H1 (cell line): Measurements from ENCODE around the gene ARF6. TPM values are rescaled to one million over a fixed set of nuclear protein-coding genes. Genes with fewer than 3 reads are reported as not detected.

Source experiments
- CTCF ChIA-PET: fragments of 300-600 bp; sonication (Branson Sonifier 250); formaldehyde crosslinking; loops from one replicate; lab custom pipeline; 2021; ENCODE audit not compliant: partially characterized antibody; lab: Charles Lee
- POLR2A ChIA-PET: fragments of 300-600 bp; sonication (Branson Sonifier 250); formaldehyde crosslinking; loops from one replicate; lab custom pipeline; 2021; ENCODE audit warnings: inconsistent platforms; ENCODE audit not compliant: partially characterized antibody; lab: Charles Lee
- DNase-seq, 2 experiments: peaks; one replicate each; pipeline versions ENCODE4 v3.0.0 to v3.0.0-alpha.2; 2010 to 2022; ENCODE audit warnings: low spot score in 2 of 2, low read depth in 1 of 2, mixed read lengths in 1 of 2
- FAIRE-seq: peaks from 2 replicates; lab custom pipeline; 2011; peaks lifted over from hg19 to GRCh38; lab: Jason Lieb, UNC
- H2AFZ ChIP-seq: 2 replicates; pipeline ENCODE4 v1.8.1; 2012; ENCODE audit warnings: low read length, inconsistent platforms
- H2AK5ac ChIP-seq: 2 replicates; pipeline ENCODE4 v1.6.1; 2013; ENCODE audit warnings: low read depth, low read length
- H2BK120ac ChIP-seq: replicated peaks from 2 replicates; pipeline ENCODE3; 2013; ENCODE audit warnings: low read depth, low read length, inconsistent platforms
- H2BK12ac ChIP-seq: 2 replicates; pipeline ENCODE4 v1.6.1; 2013; ENCODE audit warnings: low read depth, low read length
- H2BK15ac ChIP-seq: 2 replicates; pipeline ENCODE4 v1.6.1; 2013; ENCODE audit warnings: low read length
- H2BK20ac ChIP-seq: 2 replicates; pipeline ENCODE4 v1.6.1; 2013; ENCODE audit warnings: low read length
- H2BK5ac ChIP-seq: 2 replicates; pipeline ENCODE4 v1.6.1; 2013; ENCODE audit warnings: low read depth, low read length
- H3K14ac ChIP-seq: 2 replicates; pipeline ENCODE4 v1.6.1; 2013; ENCODE audit warnings: inconsistent platforms; ENCODE audit not compliant: insufficient read length
- H3K18ac ChIP-seq: 2 replicates; pipeline ENCODE4 v1.6.1; 2013; ENCODE audit warnings: low read length; ENCODE audit errors: extremely low read depth
- H3K23ac ChIP-seq: 2 replicates; pipeline ENCODE4 v1.6.1; 2013; ENCODE audit warnings: inconsistent platforms; ENCODE audit not compliant: insufficient read length
- H3K23me2 ChIP-seq: 2 replicates; pipeline ENCODE4 v1.6.1; 2013; ENCODE audit warnings: low read depth, low read length
- H3K27ac ChIP-seq: 2 replicates; pipeline ENCODE4 v1.6.1; 2011; ENCODE audit warnings: low read depth, low read length, inconsistent platforms
- H3K27me3 ChIP-seq, 4 experiments: replicated peaks in 1 of 4; 1 replicate in 1 of 4; 2 replicates in 3 of 4; pipeline versions ENCODE4 v1.6.1 to v1.8.1; 2011 to 2013; ENCODE audit warnings: low read length in 3 of 4, mild to moderate bottlenecking in 3 of 4, inconsistent platforms in 2 of 4, mixed read lengths in 2 of 4, moderate library complexity in 1 of 4; ENCODE audit not compliant: control insufficient read depth in 3 of 4, insufficient read depth in 3 of 4; ENCODE audit errors: extremely low read depth in 1 of 4
- H3K36me3 ChIP-seq, 4 experiments: 2 replicates each; pipeline versions ENCODE4 v1.6.1 to v1.8.1; 2011 to 2013; ENCODE audit warnings: mild to moderate bottlenecking in 4 of 4, low read length in 3 of 4, moderate library complexity in 2 of 4, control low read depth in 1 of 4, inconsistent platforms in 1 of 4; ENCODE audit not compliant: insufficient read depth in 4 of 4, control insufficient read depth in 2 of 4
- H3K4ac ChIP-seq: replicated peaks from 2 replicates; pipeline ENCODE3; 2013; ENCODE audit warnings: low read length, low read depth, mixed read lengths, inconsistent platforms; ENCODE audit not compliant: insufficient read length
- H3K4me1 ChIP-seq, 4 experiments: replicated peaks in 1 of 4; 1 replicate in 1 of 4; 2 replicates in 3 of 4; pipeline versions ENCODE4 v1.6.1 to v1.8.1; 2011 to 2013; ENCODE audit warnings: low read length in 3 of 4, inconsistent platforms in 2 of 4, mixed read lengths in 1 of 4; ENCODE audit not compliant: insufficient read depth in 4 of 4, control insufficient read depth in 3 of 4
- H3K4me2 ChIP-seq, 2 experiments: 2 replicates each; pipeline versions ENCODE4 v1.6.1 to v1.8.1; 2011 to 2013; ENCODE audit warnings: low read depth in 2 of 2, low read length in 2 of 2, control low read depth in 1 of 2, inconsistent platforms in 1 of 2, mild to moderate bottlenecking in 1 of 2; ENCODE audit not compliant: insufficient read depth in 1 of 2
- H3K4me3 ChIP-seq, 4 experiments: fragments of 200-600, 300-600 bp in 1 of 4; sonication (generic), shearing (Covaris generic), sonication (Bioruptor Twin) in 1 of 4; 2 replicates each; pipeline versions ENCODE4 v1.5.1 to v1.8.1; 2011 to 2016; ENCODE audit warnings: low read length in 4 of 4, low read depth in 3 of 4, control low read depth in 2 of 4, inconsistent platforms in 2 of 4, mild to moderate bottlenecking in 2 of 4, mixed read lengths in 1 of 4, moderate library complexity in 1 of 4; ENCODE audit not compliant: insufficient read depth in 2 of 4; ENCODE audit errors: extremely low read depth in 1 of 4
- H3K56ac ChIP-seq: replicated peaks from 2 replicates; pipeline ENCODE3; 2013; ENCODE audit warnings: low read depth, mild to moderate bottlenecking, mixed read lengths, low read length, inconsistent platforms; ENCODE audit not compliant: insufficient read length
- H3K79me1 ChIP-seq: 2 replicates; pipeline ENCODE4 v1.6.1; 2013; ENCODE audit warnings: low read depth, low read length, control low read depth
- H3K79me2 ChIP-seq, 2 experiments: 2 replicates each; pipeline versions ENCODE4 v1.6.1 to v1.8.1; 2012 to 2013; ENCODE audit warnings: low read length in 2 of 2, mild to moderate bottlenecking in 2 of 2, inconsistent platforms in 1 of 2; ENCODE audit not compliant: insufficient read depth in 2 of 2, control insufficient read depth in 1 of 2
- H3K9ac ChIP-seq, 4 experiments: replicated peaks in 1 of 4; 1 replicate in 1 of 4; 2 replicates in 3 of 4; pipeline versions ENCODE4 v1.6.1 to v1.8.1; 2011 to 2013; ENCODE audit warnings: low read depth in 3 of 4, low read length in 3 of 4, control low read depth in 2 of 4, mild to moderate bottlenecking in 2 of 4, moderate library complexity in 2 of 4, inconsistent platforms in 1 of 4; ENCODE audit errors: extremely low read depth in 1 of 4
- H3K9me3 ChIP-seq, 2 experiments: 2 replicates each; pipeline versions ENCODE4 v1.6.1 to v1.8.1; 2012 to 2013; ENCODE audit warnings: mild to moderate bottlenecking in 2 of 2, moderate library complexity in 2 of 2, control low read depth in 1 of 2, inconsistent platforms in 1 of 2, low read depth in 1 of 2, low read length in 1 of 2, mixed read lengths in 1 of 2; ENCODE audit not compliant: insufficient read depth in 2 of 2
- H4K20me1 ChIP-seq, 2 experiments: replicated peaks in 1 of 2; 2 replicates each; pipeline versions ENCODE3 to v1.8.1; 2011 to 2013; ENCODE audit warnings: inconsistent platforms in 2 of 2, low read length in 2 of 2, mild to moderate bottlenecking in 1 of 2; ENCODE audit not compliant: insufficient read depth in 2 of 2, control insufficient read depth in 1 of 2
- H4K5ac ChIP-seq: 2 replicates; pipeline ENCODE4 v1.6.1; 2013; ENCODE audit warnings: low read length, low read depth, mixed read lengths, inconsistent platforms; ENCODE audit not compliant: insufficient read length
- H4K8ac ChIP-seq: 2 replicates; pipeline ENCODE4 v1.8.0; 2013; ENCODE audit warnings: mild to moderate bottlenecking, moderate library complexity, low read length, inconsistent platforms; ENCODE audit not compliant: insufficient read depth; ENCODE audit errors: extremely low read depth
- H4K91ac ChIP-seq: replicated peaks from 2 replicates; pipeline ENCODE3; 2013; ENCODE audit warnings: low read length, mixed read lengths, inconsistent platforms; ENCODE audit not compliant: insufficient read length
- BCL11A ChIP-seq, 2 experiments: IDR thresholded peaks; one replicate each; pipeline ENCODE4 v1.6.1; 2011; ENCODE audit warnings: low read depth in 2 of 2, low read length in 2 of 2, mild to moderate bottlenecking in 2 of 2
- CBX8 ChIP-seq: fragments of 300-800, 300-1000 bp; sonication (generic); IDR thresholded peaks from 2 replicates; pipeline ENCODE4 v1.7.1; 2016; ENCODE audit warnings: low read depth, low read length, borderline replicate concordance
- CEBPB ChIP-seq: IDR thresholded peaks from 2 replicates; pipeline ENCODE4 v1.6.1; 2012; ENCODE audit warnings: low read depth, low read length
- CREB1 ChIP-seq: IDR thresholded peaks from 2 replicates; pipeline ENCODE4 v1.6.1; 2012; ENCODE audit warnings: inconsistent platforms
- JUND ChIP-seq: IDR thresholded peaks from 2 replicates; pipeline ENCODE4 v1.6.1; 2011; ENCODE audit warnings: mild to moderate bottlenecking, improper control_type of control experiment, low read length
- TAF7 ChIP-seq: optimal IDR thresholded peaks from 2 replicates; pipeline ENCODE3; 2011; ENCODE audit warnings: low read depth, mild to moderate bottlenecking, inconsistent platforms, low read length, moderate library complexity, borderline replicate concordance
- TEAD4 ChIP-seq: IDR thresholded peaks from 2 replicates; pipeline ENCODE4 v1.6.1; 2012; ENCODE audit warnings: low read depth, low read length, inconsistent platforms, mixed read lengths
- USF2 ChIP-seq: IDR thresholded peaks from 2 replicates; pipeline ENCODE4 v1.6.1; 2011; ENCODE audit warnings: low read length, improper control_type of control experiment
- polyA plus RNA-seq, 7 experiments: library from polyadenylated mRNA; depleted of rRNA in 3 of 7; stranded (reverse) in 5 of 7; unstranded in 2 of 7; fragments of >200 nt in 5 of 7; fragments of 200-250 nt in 2 of 7; gene quantifications; 1 replicate in 5 of 7; 2 replicates in 1 of 7; 4 replicates in 1 of 7; pipeline versions ENCODE4 v1.2.1 to v1.2.3, GENCODE V29; 2011 to 2013; ENCODE audit warnings: missing spikeins in 2 of 7, mixed read lengths in 2 of 7
- total RNA-seq: library from RNA; stranded (reverse); fragmentation: NEBNext Ultra II Directional; extraction: Animal tissue kit (Norgen Biotek cat#: 25700); gene quantifications from 2 replicates; pipeline ENCODE4 v1.2.1, GENCODE V29; 2021
- TF ChIP-seq, protein P1 (sequence below): IDR thresholded peaks from 2 replicates; pipeline ENCODE4 v1.6.1; 2012; ENCODE audit warnings: inconsistent platforms

Gene ARF6
- total and polyA plus RNA-seq, 2 of the 8 experiments (the other 6 are each of a cell fraction or from before 2014, with no cell fraction given): 17.2 to 56.7 TPM

DNA sequence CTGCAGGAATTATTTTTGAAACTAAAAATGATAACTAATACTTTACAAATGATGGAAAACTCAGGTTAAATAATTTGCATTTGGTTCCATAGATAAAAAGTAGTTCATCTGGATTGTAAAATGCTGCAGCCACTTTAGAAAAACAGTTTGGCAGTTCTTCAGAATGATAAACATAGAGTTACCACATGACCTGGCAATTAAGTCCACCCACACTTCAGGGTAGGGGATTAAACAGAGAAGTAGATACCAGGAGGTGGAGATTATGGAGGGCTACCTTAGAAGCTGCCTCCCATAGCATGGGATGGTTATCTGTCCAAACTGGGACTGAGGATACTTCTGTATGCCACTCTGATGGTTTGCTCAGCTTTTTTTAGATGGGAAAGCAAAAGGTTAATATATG, 22.2 kb downstream of the ARF6 start:
- H3K4me1 ChIP-seq: no peaks in the 10 kb centered on the region
- H3K4me3 ChIP-seq: no peak overlapping the region
- no peak overlapping the region for H2BK15ac ChIP-seq
- no peaks in the 10 kb centered on the region for H3K27me3 ChIP-seq
- no peaks in the 10 kb centered on the region for H3K36me3 ChIP-seq
- H2AK5ac ChIP-seq: no peak overlapping the region
- H3K14ac ChIP-seq: no peak overlapping the region
- no peak overlapping the region for H3K4ac ChIP-seq
- CTCF ChIA-PET: interaction anchor here (0.6 to 1.5 kb wide), 2 partner anchors 11 to 77 kb away, joined by 3 to 4 read pairs; no protein-coding TSS in a partner anchor
- H3K56ac ChIP-seq: no peak overlapping the region
- no peak overlapping the region for H4K5ac ChIP-seq
- no peak overlapping the region for H3K23ac ChIP-seq
- H4K91ac ChIP-seq: no peak overlapping the region
- no peaks in the 10 kb centered on the region for H4K20me1 ChIP-seq
- no peaks in the 10 kb centered on the region for H3K23me2 ChIP-seq
- H3K18ac ChIP-seq: no peak overlapping the region
- no peak overlapping the region for H2BK120ac ChIP-seq
- no peak overlapping the region for H3K4me2 ChIP-seq
- no peaks in the 10 kb centered on the region for H3K9me3 ChIP-seq
- no peak overlapping the region for H3K9ac ChIP-seq
- no peak overlapping the region for H3K27ac ChIP-seq
- no peak for FAIRE-seq
- no peak overlapping the region for H2BK12ac ChIP-seq
- peak overlapping the region; percentile 81; the same call in 1 of the 2 replicates for H2AFZ ChIP-seq
- H2BK20ac ChIP-seq: no peak overlapping the region
- DNase-seq: no peak
- H3K79me2 ChIP-seq: no peaks in the 10 kb centered on the region
- no peak overlapping the region for H4K8ac ChIP-seq
- no peaks in the 10 kb centered on the region for H3K79me1 ChIP-seq
- POLR2A ChIA-PET: no interaction called here
- H2BK5ac ChIP-seq: no peak overlapping the region
- TF ChIP-seq BCL11A (IDR thresholded peaks at IDR 0.05; ENCODE audit: low read depth in 2 of 2, low read length in 2 of 2) (no peak), CREB1 (no peak), CBX8 (no peak), TAF7 (no peak), JUND (no peak), TEAD4 (no peak), CEBPB (no peak), USF2 (no peak)
- TF ChIP-seq, protein P1, sequence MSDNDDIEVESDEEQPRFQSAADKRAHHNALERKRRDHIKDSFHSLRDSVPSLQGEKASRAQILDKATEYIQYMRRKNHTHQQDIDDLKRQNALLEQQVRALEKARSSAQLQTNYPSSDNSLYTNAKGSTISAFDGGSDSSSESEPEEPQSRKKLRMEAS: no peak
